H1 (cell line): Measurements from ENCODE around the gene GXYLT2. TPM values are rescaled to one million over a fixed set of nuclear protein-coding genes. Genes with fewer than 3 reads are reported as not detected.

Experiments used
- CHD7 ChIP-seq: fragments of 300-600 bp; sonication (generic); IDR thresholded peaks from 2 replicates; pipeline ENCODE4 v1.7.1; 2012; ENCODE audit warnings: low read length, moderate library complexity, mild to moderate bottlenecking, inconsistent platforms; ENCODE audit not compliant: insufficient replicate concordance
- TAF1 ChIP-seq: IDR thresholded peaks from 2 replicates; pipeline ENCODE4 v1.6.1; 2011; ENCODE audit warnings: mild to moderate bottlenecking, low read depth, low read length
- polyA plus RNA-seq, 7 experiments: library from polyadenylated mRNA; depleted of rRNA in 3 of 7; stranded (reverse) in 5 of 7; unstranded in 2 of 7; fragments of >200 nt in 5 of 7; fragments of 200-250 nt in 2 of 7; gene quantifications; 1 replicate in 5 of 7; 2 replicates in 1 of 7; 4 replicates in 1 of 7; pipeline versions ENCODE4 v1.2.1 to v1.2.3, GENCODE V29; 2011 to 2013; ENCODE audit warnings: missing spikeins in 2 of 7, mixed read lengths in 2 of 7
- total RNA-seq: library from RNA; stranded (reverse); fragmentation: NEBNext Ultra II Directional; extraction: Animal tissue kit (Norgen Biotek cat#: 25700); gene quantifications from 2 replicates; pipeline ENCODE4 v1.2.1, GENCODE V29; 2021

The GXYLT2 gene
- total and polyA plus RNA-seq, 2 of the 8 experiments (the other 6 are each of a cell fraction or from before 2014, with no cell fraction given), result 1.8 to 5.6 TPM

GRCh38 chr3:72892870-72893269, 5.0 kb downstream of the GXYLT2 start (continued):
- TF ChIP-seq CHD7, result no peak
- no peak for TF ChIP-seq TAF1
